ENCODE data around the gene MADCAM1.
A peak's percentile ranks its signal among the peaks of the same experiment; 100 is the strongest.

The MADCAM1 gene

GRCh38 chr19:519449-519865, 23.2 kb downstream of the MADCAM1 start:
- H3K4me3 ChIP-seq (ENCODE audit: low read depth, low read length): no peak overlapping the region
- no peaks in the 10 kb centered on the region for H3K36me3 ChIP-seq (replicated peaks)
- in situ Hi-C loops (cut with HindIII; ENCODE audit: low pct_ligation_motif_present, low sequenced_read_pairs): no loop called here
- DNase-seq: no peak
- no peak for TF ChIP-seq CTCF (IDR thresholded peaks at IDR 0.05; ENCODE audit: low read depth, low read length, missing control alignments)
- H3K27ac ChIP-seq: no peak overlapping the region
- H3K27me3 ChIP-seq (replicated peaks): no peaks in the 10 kb centered on the region

GRCh38 chr19:522726-523125, 26.4 kb downstream of the MADCAM1 start:
- Histone ChIP-seq H3K27me3 (replicated peaks) (no peaks in the 10 kb centered on the region), H3K4me3 (ENCODE audit: low read depth, low read length) (no peak overlapping the region), H3K27ac (no peak overlapping the region), H3K36me3 (replicated peaks) (no peaks in the 10 kb centered on the region)
- DNase-seq: no peak
- in situ Hi-C loops (cut with HindIII; ENCODE audit: low pct_ligation_motif_present, low sequenced_read_pairs): no loop called here
- TF ChIP-seq CTCF (IDR thresholded peaks at IDR 0.05; ENCODE audit: low read depth, low read length, missing control alignments): no peak

- no peak overlapping the region for H3K27ac ChIP-seq
- H3K36me3 ChIP-seq (replicated peaks): no peaks in the 10 kb centered on the region
- no peak for TF ChIP-seq CTCF (IDR thresholded peaks at IDR 0.05; ENCODE audit: low read depth, low read length, missing control alignments)
- in situ Hi-C loops (cut with HindIII; ENCODE audit: low pct_ligation_motif_present, low sequenced_read_pairs): no loop called here
- H3K4me3 ChIP-seq (ENCODE audit: low read depth, low read length): no peak overlapping the region
- no peaks in the 10 kb centered on the region for H3K27me3 ChIP-seq (replicated peaks)
- peak; percentile 24 for DNase-seq
Observed at GRCh38 chr19:524062-524674, 27.9 kb downstream of the MADCAM1 start.

GRCh38 chr19:525029-525428, 28.7 kb downstream of the MADCAM1 start:
- no peak for DNase-seq
- Histone ChIP-seq H3K27ac (no peak overlapping the region), H3K4me3 (ENCODE audit: low read depth, low read length) (no peak overlapping the region), H3K36me3 (replicated peaks) (no peaks in the 10 kb centered on the region), H3K27me3 (replicated peaks) (no peaks in the 10 kb centered on the region)
- TF ChIP-seq CTCF (IDR thresholded peaks at IDR 0.05; ENCODE audit: low read depth, low read length, missing control alignments): no peak
- in situ Hi-C loops (cut with HindIII; ENCODE audit: low pct_ligation_motif_present, low sequenced_read_pairs): no loop called here

GRCh38 chr19:525857-526419, 29.7 kb downstream of the MADCAM1 start:
- in situ Hi-C loops (cut with HindIII; ENCODE audit: low pct_ligation_motif_present, low sequenced_read_pairs): no loop called here
- TF ChIP-seq CTCF (IDR thresholded peaks at IDR 0.05; ENCODE audit: low read depth, low read length, missing control alignments): no peak
- no peak for DNase-seq
- Histone ChIP-seq H3K36me3 (replicated peaks) (no peaks in the 10 kb centered on the region), H3K27ac (no peak overlapping the region), H3K4me3 (ENCODE audit: low read depth, low read length) (no peak overlapping the region), H3K27me3 (replicated peaks) (no peaks in the 10 kb centered on the region)

Measured in brain microvascular endothelial cell (primary cell).